Astrocyte (in vitro differentiated cells and primary cell): ENCODE measurements around the gene PCDHGC4. TPM values are rescaled to one million over a fixed set of nuclear protein-coding genes. Genes with fewer than 3 reads are reported as not detected.

Source experiments
- DNase-seq: peaks from one replicate; pipeline ENCODE4 v3.0.0-alpha.2; 2010; ENCODE audit warnings: low read depth
- FAIRE-seq: peaks from 2 replicates; lab custom pipeline; 2011; peaks lifted over from hg19 to GRCh38; lab: Jason Lieb, UNC
- H2AFZ ChIP-seq: 2 replicates; pipeline ENCODE4 v1.6.0; 2012; ENCODE audit warnings: low read depth, low read length, inconsistent platforms
- H3K27ac ChIP-seq: 2 replicates; pipeline ENCODE4 v1.5.1; 2011; ENCODE audit warnings: low read depth, low read length, inconsistent platforms
- H3K27me3 ChIP-seq: 2 replicates; pipeline ENCODE4 v1.6.0; 2011; ENCODE audit warnings: low read length, inconsistent platforms; ENCODE audit not compliant: insufficient read depth
- H3K36me3 ChIP-seq: 2 replicates; pipeline ENCODE4 v1.5.1; 2011; ENCODE audit warnings: low read length, inconsistent platforms; ENCODE audit not compliant: insufficient read depth
- H3K4me1 ChIP-seq: 2 replicates; pipeline ENCODE4 v1.5.1; 2011; ENCODE audit warnings: low read length, inconsistent platforms; ENCODE audit not compliant: insufficient read depth
- H3K4me2 ChIP-seq: 2 replicates; pipeline ENCODE4 v1.6.0; 2012; ENCODE audit warnings: low read length, inconsistent platforms
- H3K4me3 ChIP-seq: 2 replicates; pipeline ENCODE4 v1.5.1; 2011; ENCODE audit warnings: low read depth, mild to moderate bottlenecking, low read length, inconsistent platforms; ENCODE audit not compliant: insufficient read depth
- H3K79me2 ChIP-seq: 2 replicates; pipeline ENCODE4 v1.6.0; 2012; ENCODE audit warnings: mild to moderate bottlenecking, low read length, inconsistent platforms; ENCODE audit not compliant: insufficient read depth
- H3K9ac ChIP-seq: 2 replicates; pipeline ENCODE4 v1.6.0; 2012; ENCODE audit warnings: mild to moderate bottlenecking, low read length, inconsistent platforms
- H3K9me3 ChIP-seq: 2 replicates; pipeline ENCODE4 v1.5.1; 2012; ENCODE audit warnings: low read depth, mild to moderate bottlenecking, low read length, inconsistent platforms; ENCODE audit not compliant: insufficient read depth
- H4K20me1 ChIP-seq: 2 replicates; pipeline ENCODE4 v1.6.0; 2012; ENCODE audit warnings: low read length, inconsistent platforms; ENCODE audit not compliant: insufficient read depth
- H3K27ac Mint-ChIP-seq: one replicate; pipeline ENCODE4 v1.8.0; 2021; ENCODE audit warnings: mild to moderate bottlenecking, mixed read lengths; ENCODE audit not compliant: unreplicated experiment
- H3K27me3 Mint-ChIP-seq: one replicate; pipeline ENCODE4 v1.8.0; 2021; ENCODE audit warnings: low read depth, mixed read lengths; ENCODE audit not compliant: unreplicated experiment
- H3K36me3 Mint-ChIP-seq: one replicate; pipeline ENCODE4 v1.8.0; 2021; ENCODE audit warnings: low read depth, mixed read lengths; ENCODE audit not compliant: unreplicated experiment
- H3K4me1 Mint-ChIP-seq: one replicate; pipeline ENCODE4 v1.8.0; 2021; ENCODE audit warnings: low read depth, mixed read lengths; ENCODE audit not compliant: unreplicated experiment
- H3K4me3 Mint-ChIP-seq: one replicate; pipeline ENCODE4 v1.8.0; 2021; ENCODE audit warnings: mild to moderate bottlenecking, moderate library complexity, mixed read lengths; ENCODE audit not compliant: unreplicated experiment
- H3K9me3 Mint-ChIP-seq: one replicate; pipeline ENCODE4 v1.8.0; 2021; ENCODE audit warnings: mild to moderate bottlenecking, mixed read lengths; ENCODE audit not compliant: unreplicated experiment
- EZH2 ChIP-seq: IDR thresholded peaks from 2 replicates; pipeline ENCODE4 v1.6.1; 2012; ENCODE audit warnings: mild to moderate bottlenecking, low read length, inconsistent platforms; ENCODE audit not compliant: insufficient read depth
- total RNA-seq: library from RNA; stranded (reverse); gene quantifications from 2 replicates; pipeline ENCODE4 v1.2.1, GENCODE V29; 2021
- TF ChIP-seq, protein P1 (sequence below): IDR thresholded peaks from 2 replicates; pipeline ENCODE4 v1.5.1; 2011; ENCODE audit warnings: low read depth, mild to moderate bottlenecking, inconsistent platforms, low read length, moderate library complexity; ENCODE audit not compliant: insufficient read depth

The PCDHGC4 gene
- total RNA-seq, 1 donor from 2014 or later: 7.4 TPM

DNA sequence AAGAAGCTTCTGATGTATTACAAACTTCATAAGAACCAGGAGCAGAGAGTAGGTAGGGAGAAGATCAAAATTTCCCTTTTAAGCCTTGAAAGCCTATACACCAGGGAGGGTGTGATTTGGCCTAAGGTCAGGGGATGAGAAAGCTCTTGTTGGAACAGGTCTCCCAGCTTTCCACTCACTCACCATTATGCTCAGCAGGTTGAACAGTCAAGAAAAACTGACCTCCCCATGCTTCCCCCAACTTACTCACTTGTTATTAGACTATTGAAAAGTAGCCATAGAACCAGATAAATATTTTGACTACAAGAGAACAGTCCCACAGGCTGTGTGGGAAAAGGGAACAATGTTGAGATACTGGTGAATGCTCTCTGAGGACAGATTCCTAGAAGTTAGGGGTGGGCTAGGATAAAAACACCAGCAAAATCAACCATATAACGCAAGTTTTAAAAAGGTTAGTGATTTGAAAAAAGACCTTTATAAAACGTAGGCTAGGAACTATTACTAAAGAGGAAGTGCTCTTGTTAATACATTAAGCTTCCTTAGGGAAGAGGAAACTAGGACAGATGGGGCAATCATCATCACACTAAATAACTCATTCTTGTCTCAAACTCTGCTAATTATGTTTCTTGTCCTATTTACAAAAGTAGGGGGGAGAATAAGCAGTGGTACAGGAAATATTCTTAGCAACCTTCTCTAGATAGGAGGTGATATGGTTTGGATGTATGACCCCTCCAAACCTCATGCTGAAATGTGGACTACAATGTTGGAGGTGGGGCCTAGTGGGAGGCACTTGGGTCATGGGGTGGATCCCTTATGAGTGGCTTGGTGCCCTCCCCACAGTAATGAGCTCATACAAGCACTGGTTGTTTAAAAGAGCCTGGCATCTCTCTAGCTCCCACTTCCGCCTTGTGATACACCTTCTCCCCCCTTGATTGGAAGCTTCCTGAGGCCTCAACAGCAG lies 35.1 kb downstream of the PCDHGC4 start:
- peaks cover 42% of the 10 kb centered on the region for H3K4me1 ChIP-seq
- peaks cover 72% of the 10 kb centered on the region for H3K4me1 Mint-ChIP-seq
- H3K27me3 ChIP-seq: no peaks in the 10 kb centered on the region
- H3K9ac ChIP-seq: no peak overlapping the region
- H3K4me3 ChIP-seq: no peak overlapping the region
- H4K20me1 ChIP-seq: no peaks in the 10 kb centered on the region
- FAIRE-seq: no peak
- DNase-seq: no peak
- no peaks in the 10 kb centered on the region for H3K9me3 Mint-ChIP-seq
- H3K36me3 Mint-ChIP-seq: peaks cover 25% of the 10 kb centered on the region
- no peaks in the 10 kb centered on the region for H3K27me3 Mint-ChIP-seq
- TF ChIP-seq, protein P1, sequence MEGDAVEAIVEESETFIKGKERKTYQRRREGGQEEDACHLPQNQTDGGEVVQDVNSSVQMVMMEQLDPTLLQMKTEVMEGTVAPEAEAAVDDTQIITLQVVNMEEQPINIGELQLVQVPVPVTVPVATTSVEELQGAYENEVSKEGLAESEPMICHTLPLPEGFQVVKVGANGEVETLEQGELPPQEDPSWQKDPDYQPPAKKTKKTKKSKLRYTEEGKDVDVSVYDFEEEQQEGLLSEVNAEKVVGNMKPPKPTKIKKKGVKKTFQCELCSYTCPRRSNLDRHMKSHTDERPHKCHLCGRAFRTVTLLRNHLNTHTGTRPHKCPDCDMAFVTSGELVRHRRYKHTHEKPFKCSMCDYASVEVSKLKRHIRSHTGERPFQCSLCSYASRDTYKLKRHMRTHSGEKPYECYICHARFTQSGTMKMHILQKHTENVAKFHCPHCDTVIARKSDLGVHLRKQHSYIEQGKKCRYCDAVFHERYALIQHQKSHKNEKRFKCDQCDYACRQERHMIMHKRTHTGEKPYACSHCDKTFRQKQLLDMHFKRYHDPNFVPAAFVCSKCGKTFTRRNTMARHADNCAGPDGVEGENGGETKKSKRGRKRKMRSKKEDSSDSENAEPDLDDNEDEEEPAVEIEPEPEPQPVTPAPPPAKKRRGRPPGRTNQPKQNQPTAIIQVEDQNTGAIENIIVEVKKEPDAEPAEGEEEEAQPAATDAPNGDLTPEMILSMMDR: no peak
- no peak for TF ChIP-seq EZH2
- peaks cover 8% of the 10 kb centered on the region for H3K79me2 ChIP-seq
- no peak overlapping the region for H3K4me2 ChIP-seq
- peak overlapping the region; percentile 98 for H3K27ac Mint-ChIP-seq
- peak overlapping the region; percentile 92 for H3K27ac ChIP-seq
- H3K9me3 ChIP-seq: no peaks in the 10 kb centered on the region
- H3K4me3 Mint-ChIP-seq: no peak overlapping the region
- no peak overlapping the region for H2AFZ ChIP-seq
- H3K36me3 ChIP-seq: peaks cover 10% of the 10 kb centered on the region

DNA sequence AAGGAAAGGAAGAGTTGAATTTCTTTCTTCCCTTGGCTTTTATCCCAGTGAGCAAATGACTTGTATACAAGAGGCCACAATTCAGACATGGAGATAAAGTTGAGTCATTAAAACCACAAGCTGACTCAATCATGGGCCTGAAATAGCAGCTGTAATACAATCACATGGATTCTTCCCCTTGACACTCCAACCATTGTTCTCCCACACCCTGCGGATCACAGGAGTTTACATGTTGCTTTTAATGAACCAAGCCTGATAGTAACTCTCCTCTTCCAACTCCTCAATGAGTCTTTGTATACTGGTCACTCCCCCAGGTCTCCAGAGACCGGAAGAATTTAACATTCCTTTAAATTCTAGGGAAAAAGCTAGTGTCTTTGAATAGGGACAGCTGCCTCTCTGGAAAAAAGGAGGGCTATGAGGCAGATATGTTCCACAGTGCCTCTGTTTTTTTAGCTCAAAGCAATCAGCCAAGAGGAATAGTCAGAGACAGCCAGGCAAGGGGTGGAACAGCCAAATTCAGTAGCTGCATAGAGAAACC lies 36.5 kb downstream of the PCDHGC4 start:
- peaks cover 8% of the 10 kb centered on the region for H3K79me2 ChIP-seq
- TF ChIP-seq, protein P1: no peak
- no peak for TF ChIP-seq EZH2
- H3K4me3 Mint-ChIP-seq: no peak overlapping the region
- peaks cover 70% of the 10 kb centered on the region for H3K4me1 Mint-ChIP-seq
- H4K20me1 ChIP-seq: no peaks in the 10 kb centered on the region
- H3K9me3 Mint-ChIP-seq: no peaks in the 10 kb centered on the region
- peak; percentile 100 for FAIRE-seq
- peak; percentile 100 for DNase-seq
- H3K36me3 Mint-ChIP-seq: peaks cover 26% of the 10 kb centered on the region
- H3K4me3 ChIP-seq: peak overlapping the region; percentile 24
- no peak overlapping the region for H2AFZ ChIP-seq
- peaks cover 49% of the 10 kb centered on the region for H3K4me1 ChIP-seq
- H3K9ac ChIP-seq: peak overlapping the region; percentile 74
- H3K36me3 ChIP-seq: peaks cover 10% of the 10 kb centered on the region
- H3K27ac ChIP-seq: peak overlapping the region; percentile 92
- H3K27me3 ChIP-seq: no peaks in the 10 kb centered on the region
- H3K27ac Mint-ChIP-seq: peak overlapping the region; percentile 98
- H3K4me2 ChIP-seq: peak overlapping the region; percentile 70
- H3K27me3 Mint-ChIP-seq: no peaks in the 10 kb centered on the region
- no peaks in the 10 kb centered on the region for H3K9me3 ChIP-seq
